H9 (cell line): ENCODE measurements around the gene ODAD4. TPM values are rescaled to one million over a fixed set of nuclear protein-coding genes. Genes with fewer than 3 reads are reported as not detected.

ENCODE experiments used
- DNase-seq: peaks from one replicate; pipeline ENCODE4 v3.0.0-alpha.2; 2017
- H2AFZ ChIP-seq: one replicate; pipeline ENCODE4 v1.6.1; 2013; ENCODE audit warnings: mild to moderate bottlenecking, low read length, control low read depth, moderate library complexity
- H2AK5ac ChIP-seq: 2 replicates; pipeline ENCODE4 v1.6.1; 2013; ENCODE audit warnings: low read length, control low read depth, mixed read lengths; ENCODE audit not compliant: insufficient read length
- H2BK120ac ChIP-seq: one replicate; pipeline ENCODE4 v1.6.1; 2013; ENCODE audit warnings: low read depth, mild to moderate bottlenecking, low read length, control low read depth, inconsistent platforms; ENCODE audit not compliant: poor library complexity, severe bottlenecking
- H2BK12ac ChIP-seq: 2 replicates; pipeline ENCODE4 v1.6.1; 2013; ENCODE audit warnings: low read length, control low read depth, mixed read lengths, low read depth; ENCODE audit not compliant: insufficient read length
- H2BK15ac ChIP-seq: 2 replicates; pipeline ENCODE4 v1.6.1; 2013; ENCODE audit warnings: low read depth, low read length, control low read depth
- H2BK20ac ChIP-seq: one replicate; pipeline ENCODE4 v1.6.1; 2013; ENCODE audit warnings: low read depth, mild to moderate bottlenecking, low read length, control low read depth, inconsistent platforms; ENCODE audit not compliant: poor library complexity, severe bottlenecking
- H2BK5ac ChIP-seq: 2 replicates; pipeline ENCODE4 v1.6.1; 2013; ENCODE audit warnings: low read length, control low read depth, mixed read lengths; ENCODE audit not compliant: insufficient read length
- H3K14ac ChIP-seq: 2 replicates; pipeline ENCODE4 v1.6.1; 2013; ENCODE audit warnings: low read length, control low read depth; ENCODE audit not compliant: insufficient read depth
- H3K18ac ChIP-seq: 2 replicates; pipeline ENCODE4 v1.6.1; 2013; ENCODE audit warnings: low read depth, mild to moderate bottlenecking, mixed read lengths, low read length, control low read depth; ENCODE audit not compliant: insufficient read length
- H3K23ac ChIP-seq: 2 replicates; pipeline ENCODE4 v1.6.1; 2013; ENCODE audit warnings: low read length, control low read depth, mixed read lengths, low read depth; ENCODE audit not compliant: insufficient read length
- H3K23me2 ChIP-seq: 2 replicates; pipeline ENCODE4 v1.6.1; 2013; ENCODE audit warnings: low read depth, mild to moderate bottlenecking, mixed read lengths, low read length, control low read depth; ENCODE audit not compliant: insufficient read length, poor library complexity, severe bottlenecking
- H3K27ac ChIP-seq: 2 replicates; pipeline ENCODE4 v1.5.1; 2013; ENCODE audit warnings: low read length, control low read depth, mixed read lengths, low read depth; ENCODE audit not compliant: insufficient read length
- H3K27me3 ChIP-seq: 2 replicates; pipeline ENCODE4 v1.6.1; 2013; ENCODE audit warnings: low read length, control low read depth, inconsistent platforms; ENCODE audit not compliant: insufficient read depth
- H3K4ac ChIP-seq: 2 replicates; pipeline ENCODE4 v1.6.1; 2013; ENCODE audit warnings: low read depth, mild to moderate bottlenecking, control low read depth, inconsistent platforms, low read length, moderate library complexity
- H3K4me1 ChIP-seq: 2 replicates; pipeline ENCODE4 v1.6.1; 2013; ENCODE audit warnings: low read length, control low read depth, inconsistent platforms; ENCODE audit not compliant: insufficient read depth
- H3K4me2 ChIP-seq: 2 replicates; pipeline ENCODE4 v1.6.1; 2013; ENCODE audit warnings: low read length, control low read depth, mixed read lengths; ENCODE audit not compliant: insufficient read length, insufficient read depth
- H3K56ac ChIP-seq: 2 replicates; pipeline ENCODE4 v1.6.1; 2013; ENCODE audit warnings: low read depth, mild to moderate bottlenecking, mixed read lengths, low read length, control low read depth; ENCODE audit not compliant: insufficient read length
- H3K79me1 ChIP-seq: 2 replicates; pipeline ENCODE4 v1.6.1; 2013; ENCODE audit warnings: low read depth, mild to moderate bottlenecking, moderate library complexity, low read length, control low read depth, inconsistent platforms; ENCODE audit not compliant: insufficient read depth, poor library complexity, severe bottlenecking
- H3K79me2 ChIP-seq: 2 replicates; pipeline ENCODE4 v1.6.1; 2013; ENCODE audit warnings: low read length, control low read depth, inconsistent platforms; ENCODE audit not compliant: insufficient read depth
- H3K9ac ChIP-seq: 2 replicates; pipeline ENCODE4 v1.6.1; 2013; ENCODE audit warnings: low read length, control low read depth, mixed read lengths; ENCODE audit not compliant: insufficient read length; ENCODE audit errors: extremely low read depth
- H3K9me3 ChIP-seq: one replicate; pipeline ENCODE4 v1.6.1; 2013; ENCODE audit warnings: low read depth, low read length, inconsistent platforms; ENCODE audit not compliant: control insufficient read depth
- H3T11ph ChIP-seq: one replicate; pipeline ENCODE4 v1.6.1; 2013; ENCODE audit warnings: mild to moderate bottlenecking, low read length, control low read depth, inconsistent platforms
- H4K20me1 ChIP-seq: one replicate; pipeline ENCODE4 v1.6.1; 2013; ENCODE audit not compliant: control insufficient read depth, insufficient read length, insufficient read depth
- H4K5ac ChIP-seq: 2 replicates; pipeline ENCODE4 v1.6.1; 2013; ENCODE audit warnings: low read depth, mild to moderate bottlenecking, mixed read lengths, low read length, control low read depth; ENCODE audit not compliant: insufficient read length
- H4K8ac ChIP-seq: replicated peaks from 2 replicates; pipeline ENCODE4 v1.6.1; 2013; ENCODE audit warnings: low read length, control low read depth, mixed read lengths, low read depth; ENCODE audit not compliant: insufficient read length
- H4K91ac ChIP-seq: 2 replicates; pipeline ENCODE4 v1.6.1; 2013; ENCODE audit warnings: low read depth, mild to moderate bottlenecking, moderate library complexity, mixed read lengths, low read length, control low read depth; ENCODE audit not compliant: insufficient read length
- H3K27ac Mint-ChIP-seq, 3 experiments: 2 replicates in 2 of 3; 3 replicates in 1 of 3; pipeline ENCODE4 v1.8.0; 2020 to 2021; ENCODE audit warnings: mixed read lengths in 3 of 3, mild to moderate bottlenecking in 1 of 3, moderate library complexity in 1 of 3
- H3K27me3 Mint-ChIP-seq: 2 replicates; pipeline ENCODE4 v1.8.0; 2021; ENCODE audit warnings: low read depth, mild to moderate bottlenecking, moderate library complexity, mixed read lengths
- H3K36me3 Mint-ChIP-seq, 3 experiments: 2 replicates in 2 of 3; 3 replicates in 1 of 3; pipeline ENCODE4 v1.8.0; 2020 to 2021; ENCODE audit warnings: low read depth in 3 of 3, mixed read lengths in 3 of 3; ENCODE audit not compliant: insufficient read depth in 1 of 3
- H3K4me1 Mint-ChIP-seq, 2 experiments: 2 replicates each; pipeline ENCODE4 v1.8.0; 2020; ENCODE audit warnings: mixed read lengths in 2 of 2
- H3K4me3 Mint-ChIP-seq, 2 experiments: 2 replicates in 1 of 2; 3 replicates in 1 of 2; pipeline ENCODE4 v1.8.0; 2020 to 2021; ENCODE audit warnings: mild to moderate bottlenecking in 2 of 2, mixed read lengths in 2 of 2, moderate library complexity in 1 of 2
- H3K9me3 Mint-ChIP-seq, 2 experiments: 2 replicates in 1 of 2; 3 replicates in 1 of 2; pipeline ENCODE4 v1.8.0; 2020; ENCODE audit warnings: mild to moderate bottlenecking in 2 of 2, mixed read lengths in 2 of 2, moderate library complexity in 1 of 2
- CTCF ChIP-seq: fragments of 200-600 bp; sonication (generic); conservative IDR thresholded peaks from 3 replicates; pipeline ENCODE4 v1.8.0; 2021; ENCODE audit warnings: antibody characterized with exemption, mild to moderate bottlenecking
- WGBS: extraction: QIAGEN DNeasy Blood & Tissue Kit; methylation state at CpG from one replicate; pipeline ENCODE4 v1.1.7; 2013; ENCODE audit warnings: missing lambda C conversion rate, low lambda C conversion rate, mixed read lengths; ENCODE audit not compliant: insufficient read length; ENCODE audit errors: extremely low coverage; 5-methylcytosine and 5-hydroxymethylcytosine counted together
- total RNA-seq: library from RNA; stranded (reverse); gene quantifications from 2 replicates; pipeline ENCODE4 v1.2.1, GENCODE V29; 2021

Gene ODAD4
- total RNA-seq, 1 experiment from 2014 or later: 2.1 TPM

- Histone ChIP-seq H3K18ac (no peak overlapping the region), H4K91ac (no peak overlapping the region), H3K23me2 (peaks cover 12% of the 10 kb centered on the region), H2AK5ac (no peak overlapping the region), H4K8ac (no peak overlapping the region), H2BK20ac (no peak overlapping the region), H3K56ac (no peak overlapping the region), H3K79me2 (no peaks in the 10 kb centered on the region), H2BK12ac (no peak overlapping the region), H3K27ac (no peak overlapping the region), H2BK5ac (no peak overlapping the region), H3K4me1 (no peaks in the 10 kb centered on the region), H2AFZ (no peak overlapping the region), H3K27me3 (no peaks in the 10 kb centered on the region), H3K23ac (no peak overlapping the region), H3K14ac (no peak overlapping the region; the same call in 1 of the 2 replicates), H2BK15ac (no peak overlapping the region), H3K4me2 (peak overlapping the region; percentile 91), H3K9ac (no peak overlapping the region), H3K9me3 (no peaks in the 10 kb centered on the region), H3K79me1 (no peaks in the 10 kb centered on the region), H2BK120ac (no peak overlapping the region), H4K20me1 (no peaks in the 10 kb centered on the region), H4K5ac (no peak overlapping the region), H3K4ac (no peak overlapping the region), H3T11ph (no peak overlapping the region)
- DNase-seq: no peak
- Mint-ChIP-seq H3K4me1 (peaks cover 17 to 25% of the 10 kb centered on the region in 2 experiments), H3K4me3 (peak overlapping the region; percentile 76 to 80), H3K9me3 (no peaks in the 10 kb centered on the region), H3K27me3 (peaks cover 1% of the 10 kb centered on the region; the same call in 1 of the 2 replicates), H3K36me3 (peaks cover 21 to 45% (median 39%) of the 10 kb centered on the region in 3 experiments), H3K27ac (peak overlapping the region in 1 of 3 experiments; percentile 20; a peak in 3 of 7 replicates)
- TF ChIP-seq CTCF: no peak
- WGBS: no CpG with 5 or more reads among the region's 37 CpGs
Measured at GRCh38 chr17:41967921-41968578, 37.6 kb downstream of the ODAD4 start.
